ENCODE data around the gene MYO5B.

The MYO5B gene

GRCh38 chr18:50092245-50092805 is 102.6 kb downstream of the MYO5B start:
- no peak for TF ChIP-seq CTCF (conservative IDR thresholded peaks at IDR 0.05; ENCODE audit: control insufficient read depth, insufficient read depth, low read depth, low read length)
- no peak overlapping the region for H3K4me3 ChIP-seq (ENCODE audit: control insufficient read depth, low read depth, low read length)
- no peak for DNase-seq (ENCODE audit: low read depth)

- DNase-seq (ENCODE audit: low read depth), result no peak
- no peak overlapping the region for H3K4me3 ChIP-seq (ENCODE audit: control insufficient read depth, low read depth, low read length)
- no peak for TF ChIP-seq CTCF (conservative IDR thresholded peaks at IDR 0.05; ENCODE audit: control insufficient read depth, insufficient read depth, low read depth, low read length)
Measured at GRCh38 chr18:50091509-50092244, 103.3 kb downstream of the MYO5B start.

GRCh38 chr18:50090370-50091312 is 104.3 kb downstream of the MYO5B start:
- DNase-seq (ENCODE audit: low read depth), result no peak
- TF ChIP-seq CTCF (conservative IDR thresholded peaks at IDR 0.05; ENCODE audit: control insufficient read depth, insufficient read depth, low read depth, low read length), result no peak
- H3K4me3 ChIP-seq (ENCODE audit: control insufficient read depth, low read depth, low read length), result no peak overlapping the region

GRCh38 chr18:50089702-50090101 is 105.2 kb downstream of the MYO5B start:
- no peak for TF ChIP-seq CTCF (conservative IDR thresholded peaks at IDR 0.05; ENCODE audit: control insufficient read depth, insufficient read depth, low read depth, low read length)
- no peak overlapping the region for H3K4me3 ChIP-seq (ENCODE audit: control insufficient read depth, low read depth, low read length)
- DNase-seq (ENCODE audit: low read depth), result no peak

- no peak overlapping the region for H3K4me3 ChIP-seq (ENCODE audit: control insufficient read depth, low read depth, low read length)
- TF ChIP-seq CTCF (conservative IDR thresholded peaks at IDR 0.05; ENCODE audit: control insufficient read depth, insufficient read depth, low read depth, low read length), result no peak
- no peak for DNase-seq (ENCODE audit: low read depth)
Measured at GRCh38 chr18:50083708-50084107, 111.2 kb downstream of the MYO5B start.

GRCh38 chr18:50080932-50081560 is 113.9 kb downstream of the MYO5B start:
- no peak for DNase-seq (ENCODE audit: low read depth)
- TF ChIP-seq CTCF (conservative IDR thresholded peaks at IDR 0.05; ENCODE audit: control insufficient read depth, insufficient read depth, low read depth, low read length), result no peak
- no peak overlapping the region for H3K4me3 ChIP-seq (ENCODE audit: control insufficient read depth, low read depth, low read length)
